K562 (cell line): Measurements from ENCODE around the gene C5AR2. TPM values are rescaled to one million over a fixed set of nuclear protein-coding genes. Genes with fewer than 3 reads are reported as not detected.

ENCODE experiments used
- polyA plus RNA-seq, 8 experiments: library from polyadenylated mRNA; depleted of rRNA in 4 of 8; stranded (reverse) in 5 of 8; unstranded in 3 of 8; fragments of >200 nt; fragmentation: Nextera tagmentation in 2 of 8; fragmentation: Illumina TruSeq in 1 of 8; extraction: Ambion mirVana in 2 of 8; extraction: Trizol in 1 of 8; gene quantifications; 2 replicates each; pipeline versions ENCODE4 v1.2.1 to v1.2.3, GENCODE V29; 2011 to 2014; ENCODE audit warnings: inconsistent platforms in 1 of 8, missing spikeins in 1 of 8
- total RNA-seq, 7 experiments: library from RNA; depleted of rRNA in 6 of 7; stranded (reverse); fragments of >200 nt in 6 of 7; fragmentation: Illumina TruSeq in 2 of 7; extraction: Trizol in 2 of 7; gene quantifications; 2 replicates each; pipeline versions ENCODE4 v1.2.1 to v1.2.3, GENCODE V29; 2011 to 2021; ENCODE audit warnings: low replicate concordance in 1 of 7
- TF ChIP-seq, protein P1 (sequence below): fragments of 200-600 bp; sonication (generic); IDR thresholded peaks from one replicate; pipeline ENCODE4 v1.6.1; 2012; ENCODE audit warnings: mild to moderate bottlenecking, low read depth, low read length, inconsistent platforms

Gene C5AR2
- total and polyA plus RNA-seq, 9 of the 15 experiments (the other 6 are each of a cell fraction or from before 2014, with no cell fraction given): 0.01 to 1.1 (median 0.13) TPM

DNA sequence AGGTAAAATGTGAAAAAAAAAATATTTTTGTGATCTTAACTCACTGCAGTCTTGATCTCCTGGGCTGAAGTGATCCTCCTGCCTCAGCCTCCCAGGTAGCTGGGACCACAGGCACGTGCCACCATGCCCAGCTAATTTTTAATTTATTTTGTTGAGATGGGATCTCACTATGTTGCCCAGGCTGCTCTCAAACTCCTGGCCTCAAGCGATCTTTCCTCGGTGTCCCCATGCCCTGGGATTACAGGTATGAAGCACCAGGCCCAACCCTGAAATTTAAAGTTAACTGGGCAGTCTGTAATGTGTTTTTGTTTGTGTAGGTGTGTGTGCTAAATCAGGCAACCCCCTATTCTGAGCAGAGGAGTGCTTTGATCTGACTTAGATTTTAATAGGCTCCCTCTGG, 25.7 kb upstream of the C5AR2 start (continued):
- TF ChIP-seq, protein P1, sequence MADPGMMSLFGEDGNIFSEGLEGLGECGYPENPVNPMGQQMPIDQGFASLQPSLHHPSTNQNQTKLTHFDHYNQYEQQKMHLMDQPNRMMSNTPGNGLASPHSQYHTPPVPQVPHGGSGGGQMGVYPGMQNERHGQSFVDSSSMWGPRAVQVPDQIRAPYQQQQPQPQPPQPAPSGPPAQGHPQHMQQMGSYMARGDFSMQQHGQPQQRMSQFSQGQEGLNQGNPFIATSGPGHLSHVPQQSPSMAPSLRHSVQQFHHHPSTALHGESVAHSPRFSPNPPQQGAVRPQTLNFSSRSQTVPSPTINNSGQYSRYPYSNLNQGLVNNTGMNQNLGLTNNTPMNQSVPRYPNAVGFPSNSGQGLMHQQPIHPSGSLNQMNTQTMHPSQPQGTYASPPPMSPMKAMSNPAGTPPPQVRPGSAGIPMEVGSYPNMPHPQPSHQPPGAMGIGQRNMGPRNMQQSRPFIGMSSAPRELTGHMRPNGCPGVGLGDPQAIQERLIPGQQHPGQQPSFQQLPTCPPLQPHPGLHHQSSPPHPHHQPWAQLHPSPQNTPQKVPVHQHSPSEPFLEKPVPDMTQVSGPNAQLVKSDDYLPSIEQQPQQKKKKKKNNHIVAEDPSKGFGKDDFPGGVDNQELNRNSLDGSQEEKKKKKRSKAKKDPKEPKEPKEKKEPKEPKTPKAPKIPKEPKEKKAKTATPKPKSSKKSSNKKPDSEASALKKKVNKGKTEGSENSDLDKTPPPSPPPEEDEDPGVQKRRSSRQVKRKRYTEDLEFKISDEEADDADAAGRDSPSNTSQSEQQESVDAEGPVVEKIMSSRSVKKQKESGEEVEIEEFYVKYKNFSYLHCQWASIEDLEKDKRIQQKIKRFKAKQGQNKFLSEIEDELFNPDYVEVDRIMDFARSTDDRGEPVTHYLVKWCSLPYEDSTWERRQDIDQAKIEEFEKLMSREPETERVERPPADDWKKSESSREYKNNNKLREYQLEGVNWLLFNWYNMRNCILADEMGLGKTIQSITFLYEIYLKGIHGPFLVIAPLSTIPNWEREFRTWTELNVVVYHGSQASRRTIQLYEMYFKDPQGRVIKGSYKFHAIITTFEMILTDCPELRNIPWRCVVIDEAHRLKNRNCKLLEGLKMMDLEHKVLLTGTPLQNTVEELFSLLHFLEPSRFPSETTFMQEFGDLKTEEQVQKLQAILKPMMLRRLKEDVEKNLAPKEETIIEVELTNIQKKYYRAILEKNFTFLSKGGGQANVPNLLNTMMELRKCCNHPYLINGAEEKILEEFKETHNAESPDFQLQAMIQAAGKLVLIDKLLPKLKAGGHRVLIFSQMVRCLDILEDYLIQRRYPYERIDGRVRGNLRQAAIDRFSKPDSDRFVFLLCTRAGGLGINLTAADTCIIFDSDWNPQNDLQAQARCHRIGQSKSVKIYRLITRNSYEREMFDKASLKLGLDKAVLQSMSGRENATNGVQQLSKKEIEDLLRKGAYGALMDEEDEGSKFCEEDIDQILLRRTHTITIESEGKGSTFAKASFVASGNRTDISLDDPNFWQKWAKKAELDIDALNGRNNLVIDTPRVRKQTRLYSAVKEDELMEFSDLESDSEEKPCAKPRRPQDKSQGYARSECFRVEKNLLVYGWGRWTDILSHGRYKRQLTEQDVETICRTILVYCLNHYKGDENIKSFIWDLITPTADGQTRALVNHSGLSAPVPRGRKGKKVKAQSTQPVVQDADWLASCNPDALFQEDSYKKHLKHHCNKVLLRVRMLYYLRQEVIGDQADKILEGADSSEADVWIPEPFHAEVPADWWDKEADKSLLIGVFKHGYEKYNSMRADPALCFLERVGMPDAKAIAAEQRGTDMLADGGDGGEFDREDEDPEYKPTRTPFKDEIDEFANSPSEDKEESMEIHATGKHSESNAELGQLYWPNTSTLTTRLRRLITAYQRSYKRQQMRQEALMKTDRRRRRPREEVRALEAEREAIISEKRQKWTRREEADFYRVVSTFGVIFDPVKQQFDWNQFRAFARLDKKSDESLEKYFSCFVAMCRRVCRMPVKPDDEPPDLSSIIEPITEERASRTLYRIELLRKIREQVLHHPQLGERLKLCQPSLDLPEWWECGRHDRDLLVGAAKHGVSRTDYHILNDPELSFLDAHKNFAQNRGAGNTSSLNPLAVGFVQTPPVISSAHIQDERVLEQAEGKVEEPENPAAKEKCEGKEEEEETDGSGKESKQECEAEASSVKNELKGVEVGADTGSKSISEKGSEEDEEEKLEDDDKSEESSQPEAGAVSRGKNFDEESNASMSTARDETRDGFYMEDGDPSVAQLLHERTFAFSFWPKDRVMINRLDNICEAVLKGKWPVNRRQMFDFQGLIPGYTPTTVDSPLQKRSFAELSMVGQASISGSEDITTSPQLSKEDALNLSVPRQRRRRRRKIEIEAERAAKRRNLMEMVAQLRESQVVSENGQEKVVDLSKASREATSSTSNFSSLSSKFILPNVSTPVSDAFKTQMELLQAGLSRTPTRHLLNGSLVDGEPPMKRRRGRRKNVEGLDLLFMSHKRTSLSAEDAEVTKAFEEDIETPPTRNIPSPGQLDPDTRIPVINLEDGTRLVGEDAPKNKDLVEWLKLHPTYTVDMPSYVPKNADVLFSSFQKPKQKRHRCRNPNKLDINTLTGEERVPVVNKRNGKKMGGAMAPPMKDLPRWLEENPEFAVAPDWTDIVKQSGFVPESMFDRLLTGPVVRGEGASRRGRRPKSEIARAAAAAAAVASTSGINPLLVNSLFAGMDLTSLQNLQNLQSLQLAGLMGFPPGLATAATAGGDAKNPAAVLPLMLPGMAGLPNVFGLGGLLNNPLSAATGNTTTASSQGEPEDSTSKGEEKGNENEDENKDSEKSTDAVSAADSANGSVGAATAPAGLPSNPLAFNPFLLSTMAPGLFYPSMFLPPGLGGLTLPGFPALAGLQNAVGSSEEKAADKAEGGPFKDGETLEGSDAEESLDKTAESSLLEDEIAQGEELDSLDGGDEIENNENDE: no peak
